Cardiac muscle cell (in vitro differentiated cells and primary cell): Measurements from ENCODE around the gene BRF1. TPM values are rescaled to one million over a fixed set of nuclear protein-coding genes. Genes with fewer than 3 reads are reported as not detected.
A peak's percentile ranks its signal among the peaks of the same experiment; 100 is the strongest.

Experiments
- DNase-seq, 2 donors: peaks; one replicate each; pipeline versions ENCODE4 v3.0.0 to v3.0.0-alpha.2; 2010 to 2017; ENCODE audit warnings: low read depth in 1 of 2, low spot score in 1 of 2
- H3K27ac ChIP-seq: fragments of 200-600 bp; sonication (generic); 2 replicates; pipeline ENCODE4 v1.5.1; 2016
- H3K27me3 ChIP-seq: fragments of 200-600 bp; sonication (generic); 2 replicates; pipeline ENCODE4 v1.6.0; 2016; ENCODE audit warnings: control low read depth
- H3K36me3 ChIP-seq: fragments of 200-600 bp; sonication (generic); 2 replicates; pipeline ENCODE4 v1.5.1; 2016; ENCODE audit warnings: control low read depth
- H3K4me1 ChIP-seq: fragments of 200-600 bp; sonication (generic); 2 replicates; pipeline ENCODE4 v1.8.1; 2017; ENCODE audit warnings: low read depth, mild to moderate bottlenecking, mixed run types
- H3K4me3 ChIP-seq: fragments of 200-600 bp; sonication (generic); 2 replicates; pipeline ENCODE4 v1.5.1; 2016; ENCODE audit warnings: mild to moderate bottlenecking
- H3K9me3 ChIP-seq: fragments of 200-600 bp; sonication (generic); 2 replicates; pipeline ENCODE4 v1.5.1; 2017; ENCODE audit warnings: low read depth, mild to moderate bottlenecking, control low read depth
- polyA plus RNA-seq: library from polyadenylated mRNA; unstranded; fragments of >200 nt; fragmentation: Nextera tagmentation; extraction: Ambion mirVana; gene quantifications from 2 replicates; pipeline ENCODE4 v1.2.1, GENCODE V29; 2016
- total RNA-seq: library from RNA; depleted of rRNA; stranded (reverse); fragments of >200 nt; gene quantifications from 2 replicates; pipeline ENCODE4 v1.2.3, GENCODE V29; 2016
- TF ChIP-seq, protein P1 (sequence below): IDR thresholded peaks from 2 replicates; pipeline ENCODE4 v1.5.1; 2012; ENCODE audit warnings: low read depth, mild to moderate bottlenecking, low read length

BRF1 gene
- total and polyA plus RNA-seq, 2 experiments from 2014 or later = 26.6 to 82.2 TPM

DNA sequence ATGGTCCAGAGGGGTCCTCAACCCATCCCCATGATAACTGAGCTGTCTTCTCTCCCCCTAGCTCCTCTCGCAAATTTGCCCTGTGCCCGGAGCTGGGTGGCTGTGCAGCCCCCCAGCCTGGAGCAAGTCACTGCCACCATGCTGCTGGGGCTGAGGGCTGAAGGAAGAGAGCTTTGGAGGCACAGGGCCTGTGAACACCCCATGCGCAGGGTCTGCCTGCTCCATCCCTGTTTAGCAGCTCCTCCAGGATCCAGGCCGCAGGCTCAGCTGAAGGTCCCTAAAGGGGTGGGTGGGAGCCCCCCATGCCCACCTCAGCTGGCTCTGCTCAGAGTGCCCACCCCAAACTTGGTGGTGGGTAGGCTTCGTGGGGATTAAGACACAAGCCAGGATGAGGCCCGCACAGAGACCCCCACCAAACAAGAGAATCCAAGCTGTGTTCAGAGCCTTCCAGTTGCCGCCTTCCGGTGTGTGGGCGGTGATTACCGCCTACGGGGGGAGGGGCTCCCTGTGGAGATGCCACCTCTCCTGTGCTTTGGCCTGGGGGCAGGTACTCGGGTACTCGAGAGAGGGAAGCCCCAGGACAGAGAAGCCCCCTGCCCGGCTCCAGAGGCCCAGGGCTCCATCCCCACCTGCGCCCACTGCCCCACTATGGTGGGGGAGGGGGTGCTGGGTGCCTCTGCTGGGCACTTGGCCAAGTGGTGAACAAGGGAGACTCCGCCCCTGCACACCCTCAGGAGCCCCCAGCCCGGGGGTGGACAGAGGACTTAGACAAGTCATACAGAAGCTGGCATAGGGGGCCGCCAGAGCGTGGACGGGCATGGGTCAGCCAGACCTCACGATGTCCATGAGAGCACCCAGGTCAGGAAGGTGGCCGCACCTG is 130.8 kb downstream of the BRF1 start:
- H3K4me1 ChIP-seq = peaks cover 21% of the 10 kb centered on the region
- H3K36me3 ChIP-seq = no peaks in the 10 kb centered on the region

DNA sequence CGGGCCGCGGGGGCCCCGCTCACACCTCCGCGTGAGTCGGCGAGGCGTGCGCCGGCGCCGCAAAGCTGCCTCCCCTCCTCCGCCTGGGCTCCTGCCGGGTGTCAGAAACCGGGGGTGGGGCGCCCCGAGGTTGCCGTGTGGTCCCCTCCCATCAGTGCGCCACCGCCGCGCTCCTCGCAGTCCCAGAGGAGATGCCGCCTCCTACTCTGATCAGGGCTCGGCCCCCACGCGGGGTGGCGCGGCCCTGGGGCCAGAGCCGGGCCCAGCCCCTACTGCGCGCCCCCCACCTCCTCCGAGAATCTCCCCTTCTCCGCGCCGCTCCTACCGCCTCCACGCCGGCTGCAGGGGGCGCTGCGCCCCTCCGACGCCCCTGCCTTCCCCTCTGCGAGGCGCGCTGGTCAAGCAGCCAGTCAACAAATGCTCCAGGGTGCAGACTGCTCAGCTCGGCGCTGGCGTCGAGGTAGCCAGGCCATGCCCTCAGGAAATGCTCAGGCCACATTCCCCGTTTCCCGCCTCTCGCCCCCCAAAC is 131.8 kb downstream of the BRF1 start:
- Histone ChIP-seq H3K4me3 (peak overlapping the region; percentile 24), H3K9me3 (no peaks in the 10 kb centered on the region), H3K4me1 (peaks cover 21% of the 10 kb centered on the region), H3K27me3 (peaks cover 7% of the 10 kb centered on the region), H3K36me3 (no peaks in the 10 kb centered on the region), H3K27ac (no peak overlapping the region)
- TF ChIP-seq, protein P1, sequence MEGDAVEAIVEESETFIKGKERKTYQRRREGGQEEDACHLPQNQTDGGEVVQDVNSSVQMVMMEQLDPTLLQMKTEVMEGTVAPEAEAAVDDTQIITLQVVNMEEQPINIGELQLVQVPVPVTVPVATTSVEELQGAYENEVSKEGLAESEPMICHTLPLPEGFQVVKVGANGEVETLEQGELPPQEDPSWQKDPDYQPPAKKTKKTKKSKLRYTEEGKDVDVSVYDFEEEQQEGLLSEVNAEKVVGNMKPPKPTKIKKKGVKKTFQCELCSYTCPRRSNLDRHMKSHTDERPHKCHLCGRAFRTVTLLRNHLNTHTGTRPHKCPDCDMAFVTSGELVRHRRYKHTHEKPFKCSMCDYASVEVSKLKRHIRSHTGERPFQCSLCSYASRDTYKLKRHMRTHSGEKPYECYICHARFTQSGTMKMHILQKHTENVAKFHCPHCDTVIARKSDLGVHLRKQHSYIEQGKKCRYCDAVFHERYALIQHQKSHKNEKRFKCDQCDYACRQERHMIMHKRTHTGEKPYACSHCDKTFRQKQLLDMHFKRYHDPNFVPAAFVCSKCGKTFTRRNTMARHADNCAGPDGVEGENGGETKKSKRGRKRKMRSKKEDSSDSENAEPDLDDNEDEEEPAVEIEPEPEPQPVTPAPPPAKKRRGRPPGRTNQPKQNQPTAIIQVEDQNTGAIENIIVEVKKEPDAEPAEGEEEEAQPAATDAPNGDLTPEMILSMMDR = peak; percentile 51
- peak; percentile 14 to 63 for DNase-seq

More for the DNA sequence above, 130.8 kb downstream of the BRF1 start:
- TF ChIP-seq, protein P1 = no peak
- Histone ChIP-seq H3K27ac (no peak overlapping the region), H3K4me3 (no peak overlapping the region), H3K27me3 (peaks cover 7% of the 10 kb centered on the region), H3K9me3 (no peaks in the 10 kb centered on the region)
- DNase-seq = no peak

DNA sequence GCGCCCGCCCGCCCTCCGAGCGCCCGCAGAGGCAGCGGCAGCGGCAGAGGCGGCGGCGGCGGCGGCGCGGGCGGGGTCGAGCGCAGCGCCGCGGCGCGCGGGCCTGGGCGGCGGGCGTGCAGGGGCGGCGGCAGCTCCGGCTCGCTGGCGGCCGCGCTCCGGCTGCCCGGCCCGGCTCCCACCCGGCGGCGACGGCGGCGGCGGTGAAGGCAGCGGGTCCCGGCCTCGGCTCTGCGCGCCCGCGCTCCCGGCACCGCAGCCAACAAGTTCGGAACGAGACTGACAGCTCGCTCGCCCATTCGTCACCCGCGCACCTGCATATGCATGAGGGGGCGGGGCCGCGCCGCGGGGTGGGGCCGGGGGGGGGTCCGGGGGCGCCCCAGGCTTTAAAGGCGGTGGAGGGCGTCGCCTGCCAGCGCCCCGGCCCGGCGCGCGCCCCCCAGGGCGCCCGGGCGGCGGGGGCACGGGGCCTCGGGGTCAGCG is 132.3 kb downstream of the BRF1 start, which contains the start of gene JAG2:
Gene JAG2, minus strand, starts transcription at position 281 of the 483 bp plus-strand sequence. CDS start 356 bp downstream, outside the sequence.
- Histone ChIP-seq H3K4me3 (peak within 1 kb of the TSS; percentile 41), H3K27me3 (peaks cover 7% of the 10 kb centered on the region), H3K4me1 (peaks cover 21% of the 10 kb centered on the region), H3K27ac (no peak within 1 kb of the TSS), H3K9me3 (no peaks in the 10 kb centered on the region), H3K36me3 (no peaks in the 10 kb centered on the region)
- TF ChIP-seq, protein P1 = no peak
- peak; percentile 24 to 78 for DNase-seq

DNA sequence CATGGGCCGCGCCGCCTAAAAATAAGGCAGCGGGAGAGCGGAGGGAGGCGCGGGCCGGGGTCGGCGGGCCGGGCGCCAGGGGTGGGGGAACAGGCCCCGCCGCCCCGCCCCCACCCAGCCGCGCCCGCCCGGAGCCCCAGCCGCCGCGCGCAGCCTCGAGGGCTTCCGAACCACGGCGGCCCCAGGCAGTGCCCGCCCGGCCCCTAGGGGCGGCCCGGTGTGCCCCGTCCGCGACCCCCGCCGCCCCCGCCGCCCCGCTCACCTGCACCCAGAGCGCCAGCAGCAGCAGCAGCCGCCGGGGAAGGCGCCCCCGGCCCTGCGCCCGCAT is 132.7 kb downstream of the BRF1 start:
- Histone ChIP-seq H3K4me3 (peak overlapping the region; percentile 41), H3K27ac (no peak overlapping the region)

DNA sequence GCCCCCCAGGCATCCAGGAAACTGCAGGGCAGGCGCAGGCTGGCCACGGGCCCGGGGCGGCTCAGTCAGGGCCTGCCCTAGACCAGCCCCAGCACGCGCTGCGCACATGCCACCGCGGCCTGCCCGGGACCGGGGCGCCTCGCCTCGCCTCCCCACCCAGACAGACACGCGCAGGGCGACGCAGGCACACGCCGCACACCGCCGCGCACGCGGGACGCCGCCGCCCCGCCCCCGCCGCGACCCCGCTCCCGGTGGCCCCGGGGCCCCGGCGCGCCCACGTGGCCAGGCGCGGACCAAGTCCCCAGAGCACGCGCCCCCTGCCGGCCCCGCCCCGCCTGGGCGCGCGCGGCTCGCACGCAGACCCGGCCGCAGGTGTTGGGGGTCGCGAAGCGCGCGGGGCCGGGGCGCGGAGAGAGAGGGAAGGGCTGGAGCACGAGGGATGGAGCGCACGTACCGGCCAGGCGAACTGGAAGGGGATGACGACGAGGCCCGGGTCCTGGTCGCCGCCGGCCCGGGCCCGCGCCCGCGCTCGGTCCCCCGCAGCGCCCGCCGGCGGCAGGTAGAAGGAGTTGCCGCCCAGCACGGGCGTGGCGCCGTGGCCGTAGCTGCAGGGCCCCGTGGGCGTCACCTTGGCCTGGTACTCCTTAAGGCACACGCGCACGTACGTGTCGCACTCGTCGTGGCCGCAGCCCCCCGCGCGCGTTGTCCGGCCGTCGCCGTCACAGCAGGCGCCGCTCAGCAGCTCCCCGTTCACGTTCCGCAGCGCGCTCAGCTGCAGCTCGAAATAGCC is 133.3 kb downstream of the BRF1 start:
- Histone ChIP-seq H3K4me1 (peaks cover 21% of the 10 kb centered on the region), H3K36me3 (no peaks in the 10 kb centered on the region), H3K27me3 (peaks cover 7% of the 10 kb centered on the region), H3K4me3 (peak overlapping the region; percentile 41), H3K27ac (no peak overlapping the region), H3K9me3 (no peaks in the 10 kb centered on the region)
- peak in 1 of 2 donors; percentile 74 for DNase-seq
- TF ChIP-seq, protein P1 = no peak

More for the DNA sequence above, 132.7 kb downstream of the BRF1 start:
- TF ChIP-seq, protein P1 = no peak
- peaks cover 7% of the 10 kb centered on the region for H3K27me3 ChIP-seq
- no peaks in the 10 kb centered on the region for H3K9me3 ChIP-seq
- DNase-seq = no peak
- peaks cover 21% of the 10 kb centered on the region for H3K4me1 ChIP-seq
- no peaks in the 10 kb centered on the region for H3K36me3 ChIP-seq
